ENCODE results near the gene TSTD2.

The TSTD2 gene

DNA sequence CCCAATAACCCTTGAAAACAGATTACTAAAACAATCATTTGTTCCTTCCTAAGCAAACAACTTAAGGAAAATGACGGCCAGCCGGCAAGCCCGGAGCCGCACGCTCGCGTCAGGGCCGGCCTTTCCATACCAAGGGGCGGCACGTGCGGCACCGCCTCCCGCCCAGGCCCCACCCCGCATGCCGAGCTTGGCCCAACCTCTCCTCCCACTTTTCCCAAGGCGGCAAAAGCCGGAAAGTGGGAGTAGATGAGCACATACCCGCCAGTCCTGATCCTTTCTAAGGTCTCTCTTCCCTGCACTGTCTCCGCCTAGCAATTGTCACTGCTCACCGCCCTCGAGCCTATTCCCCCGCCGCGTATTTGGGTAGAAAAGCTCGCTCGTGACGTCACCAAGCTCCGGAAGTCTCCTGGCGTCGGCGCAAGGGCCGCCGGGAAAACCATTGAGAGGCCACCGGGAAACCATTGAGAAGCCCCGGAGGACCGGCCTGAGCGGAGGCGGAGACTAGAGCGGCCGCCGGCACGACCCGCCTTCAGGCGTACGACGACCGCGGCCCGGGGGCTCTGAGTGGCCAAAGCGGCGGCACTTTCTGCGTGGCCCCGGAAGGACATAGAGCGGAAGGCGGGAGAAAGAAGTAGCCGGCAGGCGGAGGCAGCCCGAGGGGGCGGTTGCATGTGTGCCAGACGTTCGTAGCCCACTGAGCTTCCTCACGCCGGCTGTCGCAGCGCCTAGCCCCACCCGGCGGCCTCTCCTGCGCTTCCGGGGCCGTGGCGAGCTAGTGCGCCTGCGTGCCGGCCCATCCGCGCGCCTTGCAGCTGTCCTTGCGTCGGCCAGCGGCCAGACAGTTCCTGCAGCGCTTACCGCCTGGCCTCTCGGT lies at the start of gene TSTD2, which contains the start of gene NCBP1:
Gene TSTD2, minus strand, starts transcription at position 384 of the 874 bp plus-strand sequence. CDS start 5,806 bp downstream, outside the sequence.
Gene NCBP1, plus strand, starts transcription at position 837 of the 874 bp plus-strand sequence. CDS start 61 bp downstream, outside the sequence.
- Histone ChIP-seq H3K4me1 (ENCODE audit: control insufficient read depth in 1 of 2, insufficient read depth in 2 of 2, low read length in 2 of 2) (peaks cover 15 to 45% of the 10 kb centered on the region in 2 donors), H3K36me3 (ENCODE audit: control insufficient read depth in 1 of 2, insufficient read depth in 2 of 2, low read length in 2 of 2) (peaks cover 0 to 16% of the 10 kb centered on the region in 2 donors), H3K4me3 (ENCODE audit: low read depth in 1 of 2, low read length in 2 of 2) (peak within 1 kb of the TSS; percentile 96 to 97), H3K27me3 (ENCODE audit: low read depth, low read length) (no peaks in the 10 kb centered on the region), H3K27ac (ENCODE audit: low read length) (peak within 1 kb of the TSS; percentile 100), H3K9me3 (ENCODE audit: control insufficient read depth in 1 of 2, low read length in 2 of 2) (no peaks in the 10 kb centered on the region)

DNA sequence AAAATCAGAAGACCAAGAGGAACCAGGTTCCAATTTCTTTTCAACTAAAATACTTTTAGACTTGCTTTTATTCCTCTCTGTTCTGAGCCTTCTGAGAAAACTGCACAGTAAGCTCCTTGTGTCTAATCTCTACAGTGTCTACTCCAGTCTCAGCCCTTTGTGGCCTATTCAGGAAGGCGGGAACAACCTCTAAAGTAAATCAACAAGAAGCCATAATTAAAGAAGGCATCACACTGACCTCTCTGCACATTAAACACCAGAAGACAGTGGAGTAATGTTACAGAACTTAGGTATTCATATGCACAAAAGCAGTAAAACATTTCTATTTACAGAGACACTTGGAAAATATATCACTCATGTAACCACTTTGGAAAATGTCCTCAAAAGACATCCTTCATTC lies 49.1 kb upstream of the TSTD2 start:
- no peak overlapping the region for H3K27ac ChIP-seq (ENCODE audit: low read length)
- no peaks in the 10 kb centered on the region for H3K27me3 ChIP-seq (ENCODE audit: low read depth, low read length)
- no peaks in the 10 kb centered on the region for H3K9me3 ChIP-seq (ENCODE audit: control insufficient read depth in 1 of 2, low read length in 2 of 2)
- no peak overlapping the region for H3K4me3 ChIP-seq (ENCODE audit: low read depth in 1 of 2, low read length in 2 of 2)
- H3K36me3 ChIP-seq (ENCODE audit: control insufficient read depth in 1 of 2, insufficient read depth in 2 of 2, low read length in 2 of 2), result peaks cover 54 to 74% of the 10 kb centered on the region in 2 donors
- no peaks in the 10 kb centered on the region for H3K4me1 ChIP-seq (ENCODE audit: control insufficient read depth in 1 of 2, insufficient read depth in 2 of 2, low read length in 2 of 2)

DNA sequence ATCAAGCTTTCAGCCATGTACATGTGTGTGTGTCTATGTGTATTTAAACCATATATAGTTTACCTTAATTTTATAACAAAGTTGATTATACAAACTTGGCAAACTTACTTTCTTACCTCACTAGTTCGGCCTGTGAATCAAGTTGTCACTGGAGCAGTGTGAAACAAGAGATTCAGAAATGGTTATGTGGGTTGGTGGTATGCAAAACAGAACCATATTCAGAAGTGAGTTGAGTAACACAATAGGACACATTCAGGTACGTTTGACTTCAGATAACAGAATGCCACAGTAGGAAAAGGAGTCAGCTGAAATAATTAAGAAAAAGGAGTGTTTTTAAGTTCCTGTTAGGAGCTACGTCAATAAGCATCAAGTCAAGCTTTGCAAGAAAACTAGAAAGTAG lies 42.5 kb upstream of the TSTD2 start:
- peaks cover 65 to 66% of the 10 kb centered on the region in 2 donors for H3K36me3 ChIP-seq (ENCODE audit: control insufficient read depth in 1 of 2, insufficient read depth in 2 of 2, low read length in 2 of 2)
- no peaks in the 10 kb centered on the region for H3K27me3 ChIP-seq (ENCODE audit: low read depth, low read length)
- H3K27ac ChIP-seq (ENCODE audit: low read length), result no peak overlapping the region
- no peak overlapping the region for H3K4me3 ChIP-seq (ENCODE audit: low read depth in 1 of 2, low read length in 2 of 2)
- H3K4me1 ChIP-seq (ENCODE audit: control insufficient read depth in 1 of 2, insufficient read depth in 2 of 2, low read length in 2 of 2), result no peaks in the 10 kb centered on the region
- no peaks in the 10 kb centered on the region for H3K9me3 ChIP-seq (ENCODE audit: control insufficient read depth in 1 of 2, low read length in 2 of 2)

DNA sequence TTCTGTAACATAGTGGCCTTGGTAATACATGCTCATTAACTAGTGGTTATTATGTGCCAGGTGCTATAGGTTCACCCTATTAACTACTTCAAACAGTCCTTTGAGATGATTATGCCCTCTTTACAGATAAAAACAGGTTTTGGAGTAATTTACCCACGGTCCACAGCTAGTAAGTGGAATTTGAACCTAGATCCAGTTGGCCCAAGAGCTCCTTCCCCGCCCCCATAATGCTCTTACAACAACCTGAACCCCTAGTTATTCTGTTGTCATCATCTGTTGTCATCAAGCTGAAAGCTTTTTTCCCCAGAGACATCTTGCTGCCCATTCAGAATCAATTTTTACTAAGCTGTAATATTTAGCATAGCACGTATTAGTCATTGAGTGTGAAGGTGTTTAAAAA lies 40.8 kb upstream of the TSTD2 start:
- Histone ChIP-seq H3K9me3 (ENCODE audit: control insufficient read depth in 1 of 2, low read length in 2 of 2) (no peaks in the 10 kb centered on the region), H3K27ac (ENCODE audit: low read length) (no peak overlapping the region), H3K4me3 (ENCODE audit: low read depth in 1 of 2, low read length in 2 of 2) (no peak overlapping the region), H3K36me3 (ENCODE audit: control insufficient read depth in 1 of 2, insufficient read depth in 2 of 2, low read length in 2 of 2) (peaks cover 67 to 68% of the 10 kb centered on the region in 2 donors), H3K27me3 (ENCODE audit: low read depth, low read length) (no peaks in the 10 kb centered on the region), H3K4me1 (ENCODE audit: control insufficient read depth in 1 of 2, insufficient read depth in 2 of 2, low read length in 2 of 2) (no peaks in the 10 kb centered on the region)

DNA sequence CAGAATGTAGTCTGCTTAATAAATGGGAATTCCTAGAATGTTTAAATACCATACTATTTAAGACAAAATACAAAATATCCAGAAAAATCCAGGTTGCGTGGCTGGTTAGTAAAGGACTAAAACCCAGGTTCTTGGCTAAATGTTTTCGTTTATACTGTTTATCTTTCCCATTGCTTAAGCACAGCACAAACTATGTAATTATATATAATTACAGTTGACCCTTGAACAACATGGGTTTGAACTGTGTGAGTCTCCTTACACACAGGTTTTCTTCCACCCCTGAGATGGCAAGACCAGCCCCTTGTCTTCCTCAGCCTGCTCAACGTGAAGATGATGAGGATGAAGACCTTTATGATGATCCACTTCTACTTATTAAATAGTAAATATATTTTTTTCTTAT lies 39.2 kb upstream of the TSTD2 start:
- no peaks in the 10 kb centered on the region for H3K4me1 ChIP-seq (ENCODE audit: control insufficient read depth in 1 of 2, insufficient read depth in 2 of 2, low read length in 2 of 2)
- no peaks in the 10 kb centered on the region for H3K27me3 ChIP-seq (ENCODE audit: low read depth, low read length)
- H3K9me3 ChIP-seq (ENCODE audit: control insufficient read depth in 1 of 2, low read length in 2 of 2), result no peaks in the 10 kb centered on the region
- no peak overlapping the region for H3K4me3 ChIP-seq (ENCODE audit: low read depth in 1 of 2, low read length in 2 of 2)
- H3K27ac ChIP-seq (ENCODE audit: low read length), result no peak overlapping the region
- H3K36me3 ChIP-seq (ENCODE audit: control insufficient read depth in 1 of 2, insufficient read depth in 2 of 2, low read length in 2 of 2), result peaks cover 73 to 77% of the 10 kb centered on the region in 2 donors

DNA sequence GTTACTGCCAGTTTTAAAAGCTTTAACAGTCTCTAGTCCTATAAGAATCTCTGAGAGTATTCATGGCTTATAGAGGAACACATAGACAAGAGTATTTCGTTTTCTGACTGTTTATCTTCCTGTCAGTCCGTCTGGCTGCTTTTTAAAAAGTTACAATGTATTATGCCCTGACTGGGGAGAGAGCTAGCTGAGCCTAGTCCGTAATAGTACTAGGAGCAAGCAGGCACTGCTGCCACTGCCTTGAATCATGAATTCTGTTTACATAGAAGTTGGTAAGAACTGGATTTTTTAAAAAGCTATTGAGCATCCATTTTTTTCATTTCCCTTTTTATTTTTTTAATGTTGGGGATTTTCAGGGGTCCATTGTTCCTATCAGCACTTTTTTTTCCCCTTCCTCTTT lies 37.4 kb upstream of the TSTD2 start:
- Histone ChIP-seq H3K4me3 (ENCODE audit: low read depth in 1 of 2, low read length in 2 of 2) (no peak overlapping the region), H3K4me1 (ENCODE audit: control insufficient read depth in 1 of 2, insufficient read depth in 2 of 2, low read length in 2 of 2) (no peaks in the 10 kb centered on the region), H3K27ac (ENCODE audit: low read length) (no peak overlapping the region), H3K9me3 (ENCODE audit: control insufficient read depth in 1 of 2, low read length in 2 of 2) (no peaks in the 10 kb centered on the region), H3K36me3 (ENCODE audit: control insufficient read depth in 1 of 2, insufficient read depth in 2 of 2, low read length in 2 of 2) (peaks cover 83 to 87% of the 10 kb centered on the region in 2 donors), H3K27me3 (ENCODE audit: low read depth, low read length) (no peaks in the 10 kb centered on the region)

DNA sequence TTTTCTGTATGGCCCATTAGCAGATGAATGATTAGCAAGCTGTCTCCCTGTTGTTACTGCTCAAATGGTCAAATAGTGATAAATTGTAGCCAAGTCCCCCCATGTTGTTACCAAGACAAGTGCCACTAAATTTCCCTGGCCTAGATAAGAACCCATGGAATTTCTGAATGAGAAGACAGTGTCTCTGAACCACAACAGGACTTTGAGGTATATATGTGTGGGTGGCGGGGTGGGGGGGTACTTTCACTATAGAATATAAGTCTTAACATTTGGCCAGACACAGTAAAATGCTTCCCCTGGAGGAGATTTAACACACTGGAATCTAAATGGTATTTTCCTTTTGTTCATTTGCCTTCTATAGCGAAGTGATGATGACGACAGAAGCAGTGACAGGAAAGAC lies 35.3 kb upstream of the TSTD2 start:
- Histone ChIP-seq H3K27me3 (ENCODE audit: low read depth, low read length) (no peaks in the 10 kb centered on the region), H3K4me3 (ENCODE audit: low read depth in 1 of 2, low read length in 2 of 2) (no peak overlapping the region), H3K9me3 (ENCODE audit: control insufficient read depth in 1 of 2, low read length in 2 of 2) (no peaks in the 10 kb centered on the region), H3K36me3 (ENCODE audit: control insufficient read depth in 1 of 2, insufficient read depth in 2 of 2, low read length in 2 of 2) (peaks cover 82 to 83% of the 10 kb centered on the region in 2 donors), H3K27ac (ENCODE audit: low read length) (no peak overlapping the region), H3K4me1 (ENCODE audit: control insufficient read depth in 1 of 2, insufficient read depth in 2 of 2, low read length in 2 of 2) (no peaks in the 10 kb centered on the region)

DNA sequence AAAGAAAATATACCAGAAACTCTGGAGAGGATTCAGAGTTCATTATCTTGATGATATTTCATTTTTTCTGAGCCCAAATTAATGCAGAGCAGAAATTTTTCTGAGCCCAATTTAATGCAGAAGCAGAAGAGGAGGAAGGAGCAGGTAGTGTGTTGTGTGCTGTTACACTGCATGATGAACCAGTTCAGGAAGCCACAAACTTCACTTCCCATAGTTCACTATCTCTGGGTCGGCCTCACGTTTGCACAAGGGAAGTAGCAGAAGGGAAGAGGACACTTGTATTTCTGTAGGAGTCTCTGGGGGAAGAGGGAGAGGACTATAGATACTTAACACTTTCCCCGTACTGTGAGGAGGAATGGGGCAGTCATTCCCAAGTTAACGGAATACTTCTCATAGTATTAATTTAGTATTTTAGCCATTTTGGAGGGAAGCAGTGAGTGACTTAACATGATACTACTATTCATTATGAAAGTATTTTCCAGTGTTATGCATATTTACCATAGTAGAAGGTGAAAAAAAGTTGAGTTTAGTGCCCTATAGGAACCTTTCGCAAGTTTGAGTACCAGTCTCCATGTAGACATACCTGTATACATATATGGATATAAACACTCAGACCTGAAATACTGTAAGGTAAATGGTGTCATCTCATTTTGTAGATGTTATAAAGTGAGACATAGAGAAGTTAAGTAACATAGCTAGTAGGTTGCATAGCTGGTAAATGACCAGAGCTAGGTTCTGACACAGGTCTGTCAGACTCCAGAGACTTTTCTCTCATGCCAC lies 33.9 kb upstream of the TSTD2 start:
- H3K9me3 ChIP-seq (ENCODE audit: control insufficient read depth in 1 of 2, low read length in 2 of 2), result no peaks in the 10 kb centered on the region
- no peak overlapping the region for H3K4me3 ChIP-seq (ENCODE audit: low read depth in 1 of 2, low read length in 2 of 2)
- no peaks in the 10 kb centered on the region for H3K27me3 ChIP-seq (ENCODE audit: low read depth, low read length)
- no peaks in the 10 kb centered on the region for H3K4me1 ChIP-seq (ENCODE audit: control insufficient read depth in 1 of 2, insufficient read depth in 2 of 2, low read length in 2 of 2)
- H3K36me3 ChIP-seq (ENCODE audit: control insufficient read depth in 1 of 2, insufficient read depth in 2 of 2, low read length in 2 of 2), result peaks cover 82% of the 10 kb centered on the region in 2 donors
- no peak overlapping the region for H3K27ac ChIP-seq (ENCODE audit: low read length)

DNA sequence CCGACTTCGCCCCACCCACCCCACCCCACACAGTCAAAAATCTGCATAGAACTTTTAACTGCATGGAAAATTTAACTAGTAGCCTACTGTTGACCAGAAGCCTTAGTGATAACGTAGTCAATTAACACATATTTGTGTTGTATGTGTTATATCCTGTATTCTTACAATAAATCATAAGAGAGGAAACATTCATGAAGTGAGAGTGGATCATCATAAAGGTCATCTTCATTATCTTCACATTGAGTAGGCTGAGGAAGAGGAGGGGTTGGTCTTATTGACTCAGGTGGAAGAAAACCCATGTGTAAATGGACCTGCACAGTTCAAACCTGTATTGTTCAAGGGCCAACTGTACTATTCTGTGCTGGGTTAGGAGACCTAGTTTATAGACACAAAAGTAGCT lies 32.6 kb upstream of the TSTD2 start:
- Histone ChIP-seq H3K4me3 (ENCODE audit: low read depth in 1 of 2, low read length in 2 of 2) (no peak overlapping the region), H3K36me3 (ENCODE audit: control insufficient read depth in 1 of 2, insufficient read depth in 2 of 2, low read length in 2 of 2) (peaks cover 73 to 76% of the 10 kb centered on the region in 2 donors), H3K9me3 (ENCODE audit: control insufficient read depth in 1 of 2, low read length in 2 of 2) (no peaks in the 10 kb centered on the region), H3K27ac (ENCODE audit: low read length) (no peak overlapping the region), H3K4me1 (ENCODE audit: control insufficient read depth in 1 of 2, insufficient read depth in 2 of 2, low read length in 2 of 2) (no peaks in the 10 kb centered on the region), H3K27me3 (ENCODE audit: low read depth, low read length) (no peaks in the 10 kb centered on the region)

DNA sequence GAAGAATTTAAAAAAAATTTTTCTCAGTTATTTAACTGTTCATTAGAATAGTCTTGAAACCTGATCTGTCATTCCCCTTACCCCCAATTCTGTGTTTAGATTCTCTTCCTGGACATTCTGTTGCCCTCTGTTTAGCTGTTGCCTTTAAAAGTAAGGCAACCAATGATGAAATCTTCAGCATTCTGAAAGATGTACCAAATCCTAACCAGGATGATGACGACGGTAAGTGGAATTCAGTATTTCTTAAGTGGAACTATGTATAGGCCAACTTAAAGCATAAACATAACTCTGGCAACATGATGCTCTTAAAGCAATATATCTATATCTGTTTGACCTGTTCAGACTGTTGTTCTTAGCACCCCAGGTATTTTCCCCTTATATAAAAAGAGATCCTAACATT lies 27.7 kb upstream of the TSTD2 start:
- Histone ChIP-seq H3K9me3 (ENCODE audit: control insufficient read depth in 1 of 2, low read length in 2 of 2) (no peaks in the 10 kb centered on the region), H3K27ac (ENCODE audit: low read length) (no peak overlapping the region), H3K4me3 (ENCODE audit: low read depth in 1 of 2, low read length in 2 of 2) (no peak overlapping the region), H3K27me3 (ENCODE audit: low read depth, low read length) (no peaks in the 10 kb centered on the region), H3K4me1 (ENCODE audit: control insufficient read depth in 1 of 2, insufficient read depth in 2 of 2, low read length in 2 of 2) (no peaks in the 10 kb centered on the region), H3K36me3 (ENCODE audit: control insufficient read depth in 1 of 2, insufficient read depth in 2 of 2, low read length in 2 of 2) (peaks cover 64 to 72% of the 10 kb centered on the region in 2 donors)

DNA sequence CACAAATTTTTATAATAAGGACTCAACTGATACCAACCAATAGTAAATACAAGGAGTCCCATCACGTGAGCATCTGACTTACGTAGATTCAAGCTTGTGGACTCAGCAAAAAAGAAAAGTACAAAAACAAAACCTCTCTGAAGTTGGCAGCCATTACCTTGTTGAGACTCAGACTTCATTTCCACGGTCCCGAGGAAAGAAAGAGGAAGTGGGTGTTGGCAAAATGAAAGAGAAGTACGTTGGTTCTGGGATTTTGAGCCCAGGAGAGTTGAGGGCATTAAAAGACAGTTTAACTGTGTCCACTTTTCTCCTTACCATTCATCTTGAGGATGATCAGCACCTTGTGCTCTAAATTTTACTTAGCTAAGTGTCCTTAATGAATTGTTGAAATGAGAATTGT lies 27.2 kb upstream of the TSTD2 start:
- Histone ChIP-seq H3K36me3 (ENCODE audit: control insufficient read depth in 1 of 2, insufficient read depth in 2 of 2, low read length in 2 of 2) (peaks cover 67 to 75% of the 10 kb centered on the region in 2 donors), H3K4me3 (ENCODE audit: low read depth in 1 of 2, low read length in 2 of 2) (no peak overlapping the region)

More for the DNA sequence above, 27.2 kb upstream of the TSTD2 start:
- H3K27ac ChIP-seq (ENCODE audit: low read length), result no peak overlapping the region
- H3K27me3 ChIP-seq (ENCODE audit: low read depth, low read length), result no peaks in the 10 kb centered on the region
- H3K4me1 ChIP-seq (ENCODE audit: control insufficient read depth in 1 of 2, insufficient read depth in 2 of 2, low read length in 2 of 2), result no peaks in the 10 kb centered on the region
- no peaks in the 10 kb centered on the region for H3K9me3 ChIP-seq (ENCODE audit: control insufficient read depth in 1 of 2, low read length in 2 of 2)
